ENCODE data around the gene NTHL1.
"Not testable (repeated sequence)": the region's sequence is repeated elsewhere in the genome, so short reads cannot be mapped to it uniquely, and the experiment has no call there.

The NTHL1 gene

GRCh38 chr16:2040787-2041522, 6.7 kb downstream of the NTHL1 start:
- no peak for DNase-seq (ENCODE audit: low spot score)

- DNase-seq (ENCODE audit: low spot score): no peak
Observed at GRCh38 chr16:2040041-2040786, 7.4 kb downstream of the NTHL1 start.

- DNase-seq (ENCODE audit: low spot score): no peak
Observed at GRCh38 chr16:2039274-2040031, 8.2 kb downstream of the NTHL1 start.

- no peak for DNase-seq (ENCODE audit: low spot score)
Observed at GRCh38 chr16:2038382-2039231, 9.0 kb downstream of the NTHL1 start.

- DNase-seq (ENCODE audit: low spot score): no peak
Observed at GRCh38 chr16:2037647-2038381, 9.8 kb downstream of the NTHL1 start.

- DNase-seq (ENCODE audit: low spot score): no peak
Observed at GRCh38 chr16:2037115-2037514, 10.5 kb downstream of the NTHL1 start.

- no peak for DNase-seq (ENCODE audit: low spot score)
Observed at GRCh38 chr16:2036200-2036966, 11.3 kb downstream of the NTHL1 start.

- no peak for DNase-seq (ENCODE audit: low spot score)
Observed at GRCh38 chr16:2035431-2036199, 12.0 kb downstream of the NTHL1 start.

- DNase-seq (ENCODE audit: low spot score): no peak
Observed at GRCh38 chr16:2034696-2035430, 12.8 kb downstream of the NTHL1 start.

GRCh38 chr16:2033909-2034695, 13.5 kb downstream of the NTHL1 start:
- DNase-seq (ENCODE audit: low spot score): not testable (repeated sequence)

- no peak for DNase-seq (ENCODE audit: low spot score)
Observed at GRCh38 chr16:2033057-2033908, 14.4 kb downstream of the NTHL1 start.

- no peak for DNase-seq (ENCODE audit: low spot score)
Observed at GRCh38 chr16:2032285-2033056, 15.2 kb downstream of the NTHL1 start.

- no peak for DNase-seq (ENCODE audit: low spot score)
Observed at GRCh38 chr16:2031081-2031577, 16.5 kb downstream of the NTHL1 start.

GRCh38 chr16:2030036-2030435, 17.6 kb downstream of the NTHL1 start:
- no peak for DNase-seq (ENCODE audit: low spot score)

GRCh38 chr16:2029350-2029749, 18.3 kb downstream of the NTHL1 start:
- DNase-seq (ENCODE audit: low spot score): no peak

GRCh38 chr16:2028620-2029220, 18.9 kb downstream of the NTHL1 start:
- no peak for DNase-seq (ENCODE audit: low spot score)
